ENCODE data around the gene COL6A3. TPM values are rescaled to one million over a fixed set of nuclear protein-coding genes. Genes with fewer than 3 reads are reported as not detected.

Gene COL6A3
- polyA plus RNA-seq, 3 donors, result 210 to 278 (median 226) TPM

DNA sequence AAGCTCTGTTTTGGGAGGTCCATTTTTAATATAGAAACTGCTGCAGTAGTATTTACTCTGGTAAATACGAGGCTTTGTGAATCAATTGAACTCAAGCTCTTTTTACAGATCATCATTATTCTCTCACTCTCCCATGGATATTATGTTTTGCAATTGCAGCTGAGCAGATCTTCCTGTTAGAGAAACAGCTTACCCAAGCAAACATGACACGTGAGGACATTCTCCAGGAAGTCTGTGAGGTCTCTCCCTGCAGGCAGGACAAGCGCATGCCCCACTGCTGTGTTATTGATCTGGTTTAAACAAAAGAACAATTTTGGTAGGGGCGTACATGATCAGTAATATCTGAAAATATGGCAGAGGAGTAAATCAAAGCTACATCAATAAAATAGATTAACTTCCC lies 72.1 kb downstream of the COL6A3 start:
- no peak for DNase-seq (ENCODE audit: extremely low read depth in 1 of 11, low read depth in 9 of 11, low spot score in 4 of 11)

- no peak for DNase-seq (ENCODE audit: extremely low read depth in 1 of 11, low read depth in 9 of 11, low spot score in 4 of 11)
Measured at GRCh38 chr2:237337586-237337985, 76.4 kb downstream of the COL6A3 start.

- DNase-seq (ENCODE audit: extremely low read depth in 1 of 11, low read depth in 9 of 11, low spot score in 4 of 11), result no peak
Measured at GRCh38 chr2:237336131-237336530, 77.8 kb downstream of the COL6A3 start.

GRCh38 chr2:237333748-237334147 lies 80.2 kb downstream of the COL6A3 start:
- no peak for DNase-seq (ENCODE audit: extremely low read depth in 1 of 11, low read depth in 9 of 11, low spot score in 4 of 11)

DNA sequence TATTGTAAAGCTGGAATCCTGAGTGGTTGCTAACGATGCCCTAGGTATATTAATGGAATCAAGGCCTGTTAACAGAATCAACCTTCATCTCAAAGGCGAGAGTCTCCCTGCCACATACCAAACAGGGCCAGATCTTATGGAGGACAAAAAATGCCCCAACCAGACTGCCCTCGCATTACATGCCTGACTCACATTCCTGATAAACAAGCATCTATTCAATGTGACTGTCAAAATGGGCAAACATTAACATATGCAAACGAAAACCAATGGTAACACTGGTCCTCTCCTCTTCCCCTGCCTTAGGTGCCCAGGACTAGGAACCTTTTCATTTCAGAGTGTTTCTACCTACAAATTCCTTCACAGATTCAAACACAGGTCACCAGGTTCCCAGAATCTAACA lies 83.4 kb downstream of the COL6A3 start:
- no peak for DNase-seq (ENCODE audit: extremely low read depth in 1 of 11, low read depth in 9 of 11, low spot score in 4 of 11)

GRCh38 chr2:237327175-237327950 lies 86.6 kb downstream of the COL6A3 start:
- no peak for DNase-seq (ENCODE audit: extremely low read depth in 1 of 11, low read depth in 9 of 11, low spot score in 4 of 11)

DNA sequence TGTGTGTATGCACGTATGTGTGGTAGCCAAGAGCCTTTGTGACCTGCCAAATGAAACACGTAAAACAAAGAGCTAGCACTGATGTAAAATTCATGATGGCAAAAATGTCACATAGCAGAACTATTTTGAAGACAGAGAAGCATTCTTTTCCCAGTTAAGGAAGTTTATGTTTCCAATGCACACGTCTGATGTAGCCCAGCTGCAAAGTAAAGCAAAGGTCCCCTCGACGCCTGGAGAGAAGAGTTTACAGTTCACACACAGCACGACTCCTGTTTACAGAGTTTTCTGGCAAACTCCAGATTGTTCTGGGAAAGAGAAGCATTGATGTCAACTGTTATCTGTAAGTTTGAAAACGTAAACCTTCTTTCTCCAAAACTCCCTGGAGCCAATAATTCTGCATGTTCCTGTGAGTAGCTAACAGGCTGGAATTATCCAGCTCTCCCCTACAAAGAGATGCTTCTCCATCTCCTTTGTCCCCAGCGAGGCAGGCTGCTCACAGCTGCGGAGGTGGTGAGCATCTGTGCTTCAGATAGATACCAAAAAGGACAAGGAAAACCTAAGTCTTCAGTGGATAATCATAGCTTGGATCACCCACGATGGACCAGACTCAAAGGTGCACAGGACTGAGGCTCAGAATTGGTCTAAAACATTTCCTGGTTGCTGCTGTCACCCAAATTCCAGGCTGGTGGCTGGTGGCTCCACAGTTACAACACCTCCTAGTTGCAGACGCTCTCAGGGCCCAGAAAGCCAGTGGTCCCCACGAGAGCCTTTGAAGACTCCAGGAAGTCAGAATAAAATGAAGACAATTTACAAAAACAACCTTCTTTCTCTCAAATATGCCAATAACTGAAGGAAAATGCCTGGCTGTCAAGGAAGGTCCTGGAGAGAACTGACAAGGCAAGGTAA lies 87.4 kb downstream of the COL6A3 start:
- DNase-seq (ENCODE audit: extremely low read depth in 1 of 11, low read depth in 9 of 11, low spot score in 4 of 11), result peak in 10 of 11 donors; percentile 58 to 88 (median 76)

DNA sequence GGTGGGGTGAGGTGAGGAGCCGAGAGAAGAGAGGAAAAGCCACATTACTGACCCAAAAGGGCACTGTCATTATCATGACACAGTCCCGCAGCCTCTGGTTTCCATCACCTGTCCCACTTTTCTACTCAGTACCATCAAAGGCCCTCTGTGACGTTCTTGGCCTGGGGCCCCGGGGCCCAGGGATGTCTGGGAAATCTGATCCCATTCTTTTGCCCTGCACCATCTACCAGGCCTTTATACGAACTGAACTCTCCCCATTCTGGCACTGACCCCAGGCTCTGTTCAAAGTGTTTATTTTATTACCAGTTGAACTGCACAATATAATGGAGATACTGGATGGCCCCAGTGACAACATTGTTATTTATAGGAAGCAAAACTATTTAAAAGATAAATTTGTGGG lies 89.1 kb downstream of the COL6A3 start:
- no peak for DNase-seq (ENCODE audit: extremely low read depth in 1 of 11, low read depth in 9 of 11, low spot score in 4 of 11)

DNA sequence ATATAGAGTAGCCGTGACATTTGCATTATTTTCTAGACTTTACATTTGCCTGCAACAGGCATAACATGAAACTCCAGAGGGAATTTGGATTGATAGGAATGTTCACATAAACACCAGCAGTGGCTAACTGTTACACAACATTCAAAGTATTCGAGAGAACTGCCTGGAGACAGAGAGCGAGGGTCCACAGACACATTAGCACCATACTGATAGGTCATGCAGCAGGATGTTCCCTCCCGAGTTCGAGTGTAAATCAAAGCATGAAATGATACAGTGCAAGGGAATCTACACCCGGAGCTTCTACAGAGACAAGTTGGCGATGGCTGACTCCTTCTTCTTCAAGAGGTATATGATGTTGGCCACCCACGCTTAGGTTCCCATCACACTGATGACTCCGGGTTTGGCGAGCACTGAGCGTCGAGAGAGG lies 89.5 kb downstream of the COL6A3 start:
- peak in 2 of 11 donors; percentile 46 to 52 for DNase-seq (ENCODE audit: extremely low read depth in 1 of 11, low read depth in 9 of 11, low spot score in 4 of 11)

DNA sequence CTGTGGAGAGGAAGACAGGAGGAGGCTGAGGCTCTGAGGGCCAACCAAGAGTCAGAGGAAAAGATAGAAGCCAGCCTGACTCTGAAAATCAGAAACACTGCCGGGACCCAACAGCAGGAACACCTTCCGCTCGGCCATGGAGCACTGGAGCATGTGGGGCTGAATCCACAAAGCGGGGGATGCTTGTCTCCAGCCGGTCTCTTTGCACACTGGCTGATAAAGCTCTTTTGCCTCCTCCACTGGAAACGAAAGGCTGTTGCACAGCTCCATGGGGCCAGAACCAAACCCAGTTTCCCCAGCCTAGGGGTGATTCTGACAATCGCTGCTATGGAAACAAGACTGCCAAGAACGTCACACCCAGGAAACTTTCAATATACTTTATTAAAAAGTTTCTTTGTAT lies 90.3 kb downstream of the COL6A3 start:
- DNase-seq (ENCODE audit: extremely low read depth in 1 of 11, low read depth in 9 of 11, low spot score in 4 of 11), result no peak

GRCh38 chr2:237322564-237322963 lies 91.4 kb downstream of the COL6A3 start:
- DNase-seq (ENCODE audit: extremely low read depth in 1 of 11, low read depth in 9 of 11, low spot score in 4 of 11), result no peak

DNA sequence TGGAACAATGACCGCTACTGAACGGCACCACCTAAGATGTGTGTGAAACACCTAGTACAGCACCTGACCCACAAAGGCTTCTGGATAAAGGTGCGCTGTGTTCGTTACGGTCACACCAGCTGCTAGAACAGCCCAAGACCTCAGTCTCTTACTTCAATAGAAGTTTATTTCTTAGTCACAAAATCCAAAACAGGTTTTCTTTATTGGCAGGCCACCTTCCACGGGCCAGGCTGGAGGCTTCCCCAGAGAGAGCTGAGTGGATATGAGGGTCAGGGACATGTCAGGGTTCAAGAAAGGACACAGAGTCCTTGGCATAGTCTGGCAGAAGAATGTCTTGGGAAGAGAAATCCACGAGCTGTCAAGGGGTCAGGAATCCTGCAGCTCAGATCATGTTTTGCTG lies 92.2 kb downstream of the COL6A3 start:
- no peak for DNase-seq (ENCODE audit: extremely low read depth in 1 of 11, low read depth in 9 of 11, low spot score in 4 of 11)

DNA sequence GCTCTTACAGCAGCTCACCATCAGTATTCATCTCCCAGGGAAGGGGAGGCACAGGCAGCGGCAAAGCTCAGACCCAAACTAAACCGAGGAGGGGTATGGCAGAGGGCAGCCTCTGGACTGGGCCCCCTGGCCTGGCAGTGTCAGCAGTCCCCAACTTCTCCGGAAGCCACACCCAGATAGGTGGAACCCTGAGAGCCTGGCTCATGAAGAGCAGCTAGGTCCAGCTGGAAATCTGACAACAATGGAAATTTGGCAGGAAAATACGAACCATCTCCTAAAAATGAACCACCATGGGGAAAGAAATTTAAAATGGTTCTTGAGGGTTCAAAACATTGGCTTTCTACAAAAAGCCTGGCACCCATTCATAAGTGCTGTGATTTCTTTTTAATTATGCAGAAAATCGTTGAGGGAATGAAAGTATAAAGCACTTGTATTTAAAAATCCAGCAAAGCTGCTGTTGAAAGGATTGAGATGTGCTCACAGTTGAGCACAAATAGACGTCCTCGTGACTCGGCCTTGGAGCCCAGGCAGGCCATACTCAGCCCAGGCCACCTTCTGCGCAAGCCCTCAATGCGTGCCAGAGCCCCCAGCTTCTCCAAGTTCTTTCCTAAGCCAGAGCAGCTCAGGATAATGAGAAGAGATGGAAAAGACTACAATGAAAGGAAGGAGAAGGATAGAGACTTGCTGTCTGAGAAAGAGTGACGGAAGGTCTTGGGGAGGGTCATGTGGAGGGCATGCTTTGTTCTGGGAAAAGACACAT lies 93.0 kb downstream of the COL6A3 start:
- DNase-seq (ENCODE audit: extremely low read depth in 1 of 11, low read depth in 9 of 11, low spot score in 4 of 11), result no peak

GRCh38 chr2:237319887-237320286 lies 94.1 kb downstream of the COL6A3 start:
- no peak for DNase-seq (ENCODE audit: extremely low read depth in 1 of 11, low read depth in 9 of 11, low spot score in 4 of 11)

- DNase-seq (ENCODE audit: extremely low read depth in 1 of 11, low read depth in 9 of 11, low spot score in 4 of 11), result no peak
Measured at GRCh38 chr2:237319086-237319820, 94.7 kb downstream of the COL6A3 start.

GRCh38 chr2:237316339-237316738 lies 97.6 kb downstream of the COL6A3 start:
- no peak for DNase-seq (ENCODE audit: extremely low read depth in 1 of 11, low read depth in 9 of 11, low spot score in 4 of 11)

DNA sequence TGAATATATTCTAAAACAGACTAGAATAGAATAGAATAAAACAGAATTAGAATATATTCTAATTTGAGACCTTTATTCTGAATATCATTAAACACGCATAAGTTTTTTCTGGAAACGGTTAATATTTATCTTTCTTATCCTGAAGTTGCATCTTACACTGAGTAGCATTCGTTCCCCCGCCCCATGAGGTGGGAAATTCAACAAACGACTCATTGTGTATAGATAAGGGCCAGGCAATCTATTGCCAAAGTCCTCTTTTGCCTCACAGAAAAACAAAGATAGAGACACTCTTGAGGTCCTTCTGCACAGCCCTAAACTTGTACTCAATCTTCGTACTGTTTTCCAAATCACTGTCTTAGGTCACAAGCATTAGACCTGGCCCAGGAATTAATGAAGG lies 98.1 kb downstream of the COL6A3 start:
- no peak for DNase-seq (ENCODE audit: extremely low read depth in 1 of 11, low read depth in 9 of 11, low spot score in 4 of 11)

GRCh38 chr2:237315170-237315828 lies 98.7 kb downstream of the COL6A3 start:
- peak; percentile 71 to 91 (median 84) for DNase-seq (ENCODE audit: extremely low read depth in 1 of 11, low read depth in 9 of 11, low spot score in 4 of 11)

Measured in renal cortex interstitium (tissue), 11 donors.